ENCODE results near the gene TLCD3B. TPM values are rescaled to one million over a fixed set of nuclear protein-coding genes. Genes with fewer than 3 reads are reported as not detected.

Gene TLCD3B
- total RNA-seq, 1 experiment from 2014 or later, result 20.9 TPM

- no peak overlapping the region for H3K56ac ChIP-seq (ENCODE audit: insufficient read length, low read depth, low read length)
- TF ChIP-seq CTCF (conservative IDR thresholded peaks at IDR 0.05), result no peak
- H2BK15ac ChIP-seq (ENCODE audit: low read depth, low read length), result no peak overlapping the region
- no CpG with 5 or more reads among the region's 8 CpGs for WGBS (ENCODE audit: extremely low coverage, insufficient read length, low lambda C conversion rate)
- H4K91ac ChIP-seq (ENCODE audit: insufficient read length, low read depth, low read length), result no peak overlapping the region
- no peak overlapping the region for H3K23ac ChIP-seq (ENCODE audit: insufficient read length, low read depth, low read length)
- H3K18ac ChIP-seq (ENCODE audit: insufficient read length, low read depth, low read length), result no peak overlapping the region
- no peak overlapping the region for H2AK5ac ChIP-seq (ENCODE audit: insufficient read length, low read length)
- Mint-ChIP-seq H3K4me1 (peaks cover 9 to 15% of the 10 kb centered on the region in 2 experiments), H3K27ac (no peak overlapping the region; a peak in 1 of 7 replicates), H3K27me3 (ENCODE audit: low read depth) (peaks cover 27% of the 10 kb centered on the region), H3K4me3 (no peak overlapping the region), H3K9me3 (no peaks in the 10 kb centered on the region; a peak in 1 of 5 replicates), H3K36me3 (ENCODE audit: insufficient read depth in 1 of 3, low read depth in 3 of 3) (no peaks in the 10 kb centered on the region)
- no peaks in the 10 kb centered on the region for H3K79me1 ChIP-seq (ENCODE audit: insufficient read depth, low read depth, low read length, poor library complexity, severe bottlenecking)
- H4K5ac ChIP-seq (ENCODE audit: insufficient read length, low read depth, low read length), result no peak overlapping the region
- H4K8ac ChIP-seq (replicated peaks; ENCODE audit: insufficient read length, low read depth, low read length), result no peak overlapping the region
- H3K23me2 ChIP-seq (ENCODE audit: insufficient read length, low read depth, low read length, poor library complexity, severe bottlenecking), result peaks cover 9% of the 10 kb centered on the region
- no peak overlapping the region for H2BK5ac ChIP-seq (ENCODE audit: insufficient read length, low read length)
- no peak overlapping the region for H3K27ac ChIP-seq (ENCODE audit: insufficient read length, low read depth, low read length)
- H2BK20ac ChIP-seq (ENCODE audit: low read depth, low read length, poor library complexity, severe bottlenecking), result no peak overlapping the region
- no peak overlapping the region for H3K9ac ChIP-seq (ENCODE audit: extremely low read depth, insufficient read length, low read length)
- no peaks in the 10 kb centered on the region for H3K4me1 ChIP-seq (ENCODE audit: insufficient read depth, low read length)
- DNase-seq, result no peak
- H4K20me1 ChIP-seq (ENCODE audit: control insufficient read depth, insufficient read depth, insufficient read length), result no peaks in the 10 kb centered on the region
- no peaks in the 10 kb centered on the region for H3K79me2 ChIP-seq (ENCODE audit: insufficient read depth, low read length)
- H3T11ph ChIP-seq (ENCODE audit: low read length), result no peak overlapping the region
- no peak overlapping the region for H3K4me2 ChIP-seq (ENCODE audit: insufficient read depth, insufficient read length, low read length)
- no peaks in the 10 kb centered on the region for H3K9me3 ChIP-seq (ENCODE audit: control insufficient read depth, low read depth, low read length)
- H3K4ac ChIP-seq (ENCODE audit: low read depth, low read length), result no peak overlapping the region
- no peak overlapping the region for H2BK120ac ChIP-seq (ENCODE audit: low read depth, low read length, poor library complexity, severe bottlenecking)
- H3K27me3 ChIP-seq (ENCODE audit: insufficient read depth, low read length), result no peaks in the 10 kb centered on the region
- no peak overlapping the region for H3K14ac ChIP-seq (ENCODE audit: insufficient read depth, low read length)
- no peak overlapping the region for H2BK12ac ChIP-seq (ENCODE audit: insufficient read length, low read depth, low read length)
- H2AFZ ChIP-seq (ENCODE audit: low read length), result no peak overlapping the region
Measured at GRCh38 chr16:30049871-30050270, 18.8 kb upstream of the TLCD3B start.

Data from H9 (cell line).